ENCODE data around the gene ABCA4.

DNA sequence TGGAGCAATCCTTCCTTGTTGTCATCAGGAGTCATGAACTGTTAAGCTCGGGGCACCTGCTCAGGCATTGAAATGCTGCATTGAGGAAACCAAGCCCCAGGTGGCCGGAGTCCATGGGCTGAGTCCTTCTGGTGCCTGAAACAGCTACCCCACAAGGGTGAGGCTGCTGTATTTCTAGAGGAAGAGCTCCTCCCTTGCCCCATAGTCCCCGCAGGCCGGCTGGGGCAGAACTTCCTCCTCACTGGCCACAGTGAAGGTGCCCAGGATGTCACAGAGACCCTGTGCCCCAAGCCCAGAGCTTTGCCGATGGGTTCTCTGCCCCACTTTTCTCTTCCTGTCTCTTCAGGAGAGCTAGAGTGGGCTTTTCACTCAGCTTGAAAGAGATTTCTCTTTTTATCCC, 130.9 kb downstream of the ABCA4 start:
- no peak for TF ChIP-seq POLR2A (IDR thresholded peaks at IDR 0.05; ENCODE audit: low read depth, low read length)
- TF ChIP-seq POLR2AphosphoS5 (IDR thresholded peaks at IDR 0.05; ENCODE audit: low read depth, low read length) = no peak
